Smooth muscle cell of trachea (primary cell): ENCODE measurements around the gene ATP2B3. TPM values are rescaled to one million over a fixed set of nuclear protein-coding genes. Genes with fewer than 3 reads are reported as not detected.

Experiments used
- total RNA-seq: library from RNA; depleted of rRNA; stranded (reverse); fragments of >200 nt; gene quantifications from 2 replicates; pipeline ENCODE4 v1.2.1, GENCODE V29; 2014

Gene ATP2B3
- total RNA-seq: under 0.01 TPM in 1 of 2 replicates, not detected in the other

GRCh38 chrX:153517423-153517822 lies at the start of gene ATP2B3:
TSS of gene ATP2B3 (plus strand) at chrX:153517642. CDS start at chrX:153536248, 18,606 bp downstream.

GRCh38 chrX:153470411-153471363 lies 46.8 kb upstream of the ATP2B3 start, which contains the start of gene HAUS7:
TSS of gene HAUS7 (minus strand) at chrX:153470576. CDS start at chrX:153470557, 19 bp downstream.

DNA sequence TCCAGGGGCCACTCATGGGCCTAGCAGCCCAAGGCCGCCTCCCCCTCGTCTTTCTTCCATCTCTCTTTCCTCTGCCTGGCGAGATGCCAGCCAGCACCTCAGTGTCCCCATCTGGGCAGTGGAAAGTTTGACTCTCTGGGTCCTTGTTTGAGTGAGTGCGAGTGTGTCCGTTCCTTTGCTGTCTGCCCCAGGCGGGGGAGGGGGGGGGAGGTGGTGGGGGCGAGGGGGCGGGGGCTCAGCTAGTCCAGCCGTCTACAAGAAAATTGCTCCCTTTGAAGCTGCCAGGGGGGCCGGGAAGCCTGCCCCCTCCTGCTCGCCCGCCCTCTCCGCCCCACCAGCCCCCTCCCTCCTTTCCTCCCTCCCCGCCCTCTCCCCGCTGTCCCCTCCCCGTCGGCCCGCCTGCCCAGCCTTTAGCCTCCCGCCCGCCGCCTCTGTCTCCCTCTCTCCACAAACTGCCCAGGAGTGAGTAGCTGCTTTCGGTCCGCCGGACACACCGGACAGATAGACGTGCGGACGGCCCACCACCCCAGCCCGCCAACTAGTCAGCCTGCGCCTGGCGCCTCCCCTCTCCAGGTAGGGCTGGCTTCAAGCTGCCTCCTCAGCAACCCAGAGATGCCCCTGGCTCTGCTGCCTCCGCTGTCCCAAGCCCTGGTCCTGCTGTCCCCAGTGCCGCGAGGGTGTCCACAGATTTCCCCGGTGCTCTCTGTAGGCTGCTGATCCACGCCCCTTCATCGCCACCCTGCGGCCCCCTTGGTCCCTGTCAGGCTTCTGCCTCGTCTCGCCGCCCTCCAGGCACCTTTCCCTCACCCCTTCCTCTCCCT lies 22.7 kb upstream of the ATP2B3 start, which contains the start of gene BGN:
Gene BGN (plus strand): TSS at position 440 of the 821 bp plus-strand sequence. CDS start 9,652 bp downstream, outside the sequence.

DNA sequence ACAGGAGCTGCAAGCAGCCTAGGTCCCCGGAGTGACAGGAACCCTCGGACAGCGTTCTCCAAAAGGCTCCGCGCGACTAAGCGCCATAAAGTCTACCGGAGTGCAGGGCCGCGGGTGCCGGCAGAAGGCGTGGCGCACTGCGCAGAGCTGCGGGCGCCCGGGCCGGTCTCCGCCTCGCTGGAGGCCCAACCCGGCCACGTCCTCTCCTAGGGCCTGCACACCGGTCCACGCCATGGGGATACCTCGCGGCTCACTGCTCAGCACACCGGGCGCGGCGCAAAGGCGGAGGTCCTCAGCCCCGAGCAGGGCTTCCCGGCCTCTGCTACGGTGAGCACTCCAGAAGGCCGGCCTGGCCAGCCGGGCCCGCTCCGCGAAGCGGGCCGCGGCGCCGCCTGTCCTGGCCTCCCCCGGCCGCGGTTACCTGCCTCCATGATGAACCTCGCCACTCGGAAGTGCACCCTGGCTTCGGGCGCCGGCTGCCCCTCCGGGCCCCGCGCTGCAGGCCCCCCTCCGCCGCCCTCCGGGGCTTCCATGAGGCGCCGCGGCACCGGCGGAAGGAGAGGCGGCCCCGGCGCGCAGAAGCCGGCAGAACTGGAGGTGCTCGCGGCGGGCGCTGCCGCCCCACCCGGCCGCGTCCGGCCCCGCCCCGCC lies 81.2 kb downstream of the ATP2B3 start, which contains the start of gene CCNQ:
Gene CCNQ (minus strand): TSS at position 599 of the 651 bp plus-strand sequence. CDS start 66 bp downstream, at position 533.

Other genes with a start within 250 kb of the ATP2B3 start
- gene PNMA6F, start 195.9 kb upstream of the ATP2B3 start, total RNA-seq: not detected in 2 replicates
- 8.1 and 9.6 TPM in 2 replicates for gene ZNF275, start 183.5 kb upstream of the ATP2B3 start, total RNA-seq
- not detected in 2 replicates for gene PNMA6E, start 116.3 kb upstream of the ATP2B3 start, total RNA-seq
- gene ZFP92, start 106.2 kb upstream of the ATP2B3 start, total RNA-seq: under 0.01 and 0.33 TPM in 2 replicates
- 1.7 and 3.8 TPM in 2 replicates for gene TREX2, start 71.6 kb upstream of the ATP2B3 start, total RNA-seq
- 13.7 and 17.0 TPM in 2 replicates for gene HAUS7, start 47.1 kb upstream of the ATP2B3 start, total RNA-seq
- gene BGN, start 22.7 kb upstream of the ATP2B3 start, total RNA-seq: 10.5 and 57.7 TPM in 2 replicates
- gene CCNQ, start 81.5 kb downstream of the ATP2B3 start, total RNA-seq: 25.1 and 27.8 TPM in 2 replicates
- under 0.01 TPM in 1 of 2 replicates, not detected in the other for gene DUSP9, start 129.6 kb downstream of the ATP2B3 start, total RNA-seq
- gene PNCK, start 156.2 kb downstream of the ATP2B3 start, total RNA-seq: 1.2 TPM in 1 of 2 replicates, not detected in the other
- gene SLC6A8, start 170.3 kb downstream of the ATP2B3 start, total RNA-seq: 8.9 and 14.9 TPM in 2 replicates
- gene BCAP31, start 206.7 kb downstream of the ATP2B3 start, total RNA-seq: 115 and 129 TPM in 2 replicates
- gene ABCD1, start 207.2 kb downstream of the ATP2B3 start, total RNA-seq: 15.7 and 26.0 TPM in 2 replicates
- 2.3 and 6.1 TPM in 2 replicates for gene PLXNB3, start 246.6 kb downstream of the ATP2B3 start, total RNA-seq